T-cell (primary cell): Measurements from ENCODE around the gene GALNT11. TPM values are rescaled to one million over a fixed set of nuclear protein-coding genes. Genes with fewer than 3 reads are reported as not detected.
"Not testable (repeated sequence)": the region's sequence is repeated elsewhere in the genome, so short reads cannot be mapped to it uniquely, and the experiment has no call there.

ENCODE experiments used
- ATAC-seq, 4 experiments: fragments of 200-7000 bp in 3 of 4; fragments of 150-1000 bp in 1 of 4; cut with Tn5 transposase; replicated peaks in 1 of 4; 1 replicate in 3 of 4; 2 replicates in 1 of 4; pipeline ENCODE4 v1.10.0; 2021; ENCODE audit warnings: moderate library complexity in 3 of 4, mild to moderate bottlenecking in 2 of 4, moderate number of reproducible peaks in 1 of 4
- CTCF ChIA-PET, 2 donors: fragments of 300-600 bp; sonication (Branson Sonifier 250); formaldehyde crosslinking; loops; one replicate each; lab custom pipeline; 2022; ENCODE audit warnings: antibody characterized with exemption in 2 of 2; lab: Charles Lee
- POLR2A ChIA-PET, 2 donors: fragments of 300-600 bp; sonication (Branson Sonifier 250); formaldehyde crosslinking; loops; one replicate each; lab custom pipeline; 2022; ENCODE audit warnings: antibody characterized with exemption in 2 of 2; lab: Charles Lee
- DNase-seq, 35 experiments: peaks; one replicate each; pipeline versions ENCODE4 v3.0.0 to v3.0.0-alpha.2; 2013 to 2023
- H3K27ac ChIP-seq: one replicate; pipeline ENCODE4 v1.5.1; 2013; ENCODE audit warnings: low read length
- H3K27me3 ChIP-seq, 2 experiments: replicated peaks in 1 of 2; 1 replicate in 1 of 2; 2 replicates in 1 of 2; pipeline versions ENCODE4 v1.6.1 to v1.7.0; 2013; ENCODE audit warnings: low read length in 1 of 2, mixed read lengths in 1 of 2; ENCODE audit not compliant: control insufficient read depth in 2 of 2, insufficient read depth in 2 of 2; ENCODE audit errors: extremely low read depth in 1 of 2
- H3K36me3 ChIP-seq, 2 donors: 1 replicate in 1 of 2; 2 replicates in 1 of 2; pipeline versions ENCODE4 v1.6.1 to v1.7.0; 2013; ENCODE audit warnings: low read length in 1 of 2; ENCODE audit not compliant: control insufficient read depth in 2 of 2, insufficient read depth in 1 of 2; ENCODE audit errors: extremely low read depth in 1 of 2
- H3K4me1 ChIP-seq, 2 experiments: 1 replicate in 1 of 2; 2 replicates in 1 of 2; pipeline versions ENCODE4 v1.6.1 to v1.7.0; 2013; ENCODE audit warnings: low read length in 2 of 2, mixed read lengths in 1 of 2; ENCODE audit not compliant: insufficient read depth in 2 of 2, control insufficient read depth in 1 of 2; ENCODE audit errors: extremely low read depth in 1 of 2
- H3K4me3 ChIP-seq, 2 donors: 1 replicate in 1 of 2; 2 replicates in 1 of 2; pipeline versions ENCODE4 v1.5.1 to v1.7.0; 2013; ENCODE audit warnings: mild to moderate bottlenecking in 2 of 2, low read length in 1 of 2, moderate library complexity in 1 of 2; ENCODE audit not compliant: control insufficient read depth in 1 of 2; ENCODE audit errors: extremely low read depth in 1 of 2
- H3K9me3 ChIP-seq: 2 replicates; pipeline ENCODE4 v1.7.0; 2013
- H3K27ac Mint-ChIP-seq, 2 donors: one replicate each; pipeline ENCODE4 v1.8.0; 2020 to 2021; ENCODE audit warnings: mild to moderate bottlenecking in 2 of 2, mixed read lengths in 2 of 2
- H3K27me3 Mint-ChIP-seq, 2 donors: one replicate each; pipeline ENCODE4 v1.8.0; 2021 to 2022; ENCODE audit warnings: mixed read lengths in 2 of 2
- H3K36me3 Mint-ChIP-seq: one replicate; pipeline ENCODE4 v1.8.0; 2021; ENCODE audit warnings: mixed read lengths
- H3K4me1 Mint-ChIP-seq, 3 donors: one replicate each; pipeline ENCODE4 v1.8.0; 2020 to 2022; ENCODE audit warnings: mixed read lengths in 3 of 3, mild to moderate bottlenecking in 1 of 3
- H3K4me3 Mint-ChIP-seq, 3 donors: one replicate each; pipeline ENCODE4 v1.8.0; 2020 to 2022; ENCODE audit warnings: mild to moderate bottlenecking in 3 of 3, mixed read lengths in 3 of 3, moderate library complexity in 3 of 3
- H3K9me3 Mint-ChIP-seq, 3 donors: one replicate each; pipeline ENCODE4 v1.8.0; 2020 to 2022; ENCODE audit warnings: mixed read lengths in 3 of 3
- WGBS: methylation state at CpG from one replicate; pipeline ENCODE4 v1.1.5; 2013; ENCODE audit warnings: missing lambda C conversion rate; ENCODE audit not compliant: insufficient coverage; 5-methylcytosine and 5-hydroxymethylcytosine counted together
- total RNA-seq, 35 experiments: library from RNA in 6 of 35; stranded (reverse) in 6 of 35; fragments of 120-200 nt in 1 of 35; gene quantifications; one replicate each; pipeline versions ENCODE4 v1.2.1 to v1.2.4 and lab custom pipeline; 2013 to 2026

The GALNT11 gene
- total RNA-seq, 5 donors from 2014 or later (not counting 1 experiment from before 2014, with no cell fraction given): 20.4 to 28.2 (median 24.0) TPM

- H3K36me3 ChIP-seq, H3K27ac Mint-ChIP-seq, H3K36me3 Mint-ChIP-seq, H3K4me3 ChIP-seq, ATAC-seq, H3K9me3 ChIP-seq, H3K27me3 Mint-ChIP-seq, DNase-seq, H3K27ac ChIP-seq, H3K27me3 ChIP-seq, H3K4me3 Mint-ChIP-seq, H3K9me3 Mint-ChIP-seq, H3K4me1 ChIP-seq: not testable (repeated sequence)
- POLR2A ChIA-PET: interaction anchor here in 1 of 2 donors (0.6 kb wide), 1 partner anchor 47 kb away, joined by 4 read pairs; no protein-coding TSS in a partner anchor
- WGBS: 93% methylated on average over 10 of the region's 14 CpGs
- CTCF ChIA-PET: interaction anchor here (0.7 kb wide), 2 partner anchors 37 to 1440 kb away, joined by 3 to 4 read pairs; no protein-coding TSS in a partner anchor
- H3K4me1 Mint-ChIP-seq: peaks cover 49 to 54% (median 51%) of the 10 kb centered on the region in 3 donors
Observed at GRCh38 chr7:152075379-152075778, 49.9 kb downstream of the GALNT11 start.

GRCh38 chr7:152076324-152076821 lies 50.9 kb downstream of the GALNT11 start:
- Histone ChIP-seq H3K4me3 (no peak overlapping the region), H3K36me3 (no peaks in the 10 kb centered on the region), H3K27ac (no peak overlapping the region), H3K27me3 (no peaks in the 10 kb centered on the region), H3K9me3 (no peaks in the 10 kb centered on the region), H3K4me1 (no peaks in the 10 kb centered on the region)
- Mint-ChIP-seq H3K4me1 (peaks cover 48 to 54% (median 50%) of the 10 kb centered on the region in 3 donors), H3K9me3 (no peaks in the 10 kb centered on the region), H3K27ac (no peak overlapping the region), H3K36me3 (peaks cover 3% of the 10 kb centered on the region), H3K27me3 (no peaks in the 10 kb centered on the region), H3K4me3 (no peak overlapping the region)
- ChIA-PET CTCF (interaction anchor here in 1 of 2 donors (0.7 kb wide), 1 partner anchor 1441 kb away, joined by 3 read pairs; no protein-coding TSS in a partner anchor), POLR2A (interaction anchor here in 1 of 2 donors (0.5 kb wide), 1 partner anchor 24 kb away, joined by 7 read pairs; no protein-coding TSS in a partner anchor)
- DNase-seq (peak in 11 of 35 experiments; percentile 2 to 30 (median 6)), ATAC-seq (no peak)
- WGBS: 99% methylated on average over 8 of the region's 8 CpGs

GRCh38 chr7:152076940-152077933 lies 51.8 kb downstream of the GALNT11 start:
- H3K4me1 ChIP-seq: no peaks in the 10 kb centered on the region
- WGBS: 100% methylated on average over 3 of the region's 8 CpGs
- no peaks in the 10 kb centered on the region for H3K9me3 ChIP-seq
- H3K27ac ChIP-seq: no peak overlapping the region
- DNase-seq: no peak
- Mint-ChIP-seq H3K36me3 (peaks cover 11% of the 10 kb centered on the region), H3K4me3 (no peak overlapping the region), H3K27me3 (no peaks in the 10 kb centered on the region), H3K27ac (no peak overlapping the region), H3K4me1 (peaks cover 49 to 56% (median 49%) of the 10 kb centered on the region in 3 donors), H3K9me3 (peaks cover 0 to 7% (median under 1%) of the 10 kb centered on the region in 3 donors)
- ChIA-PET CTCF (no interaction called here), POLR2A (interaction anchor here in 1 of 2 donors (0.5 kb wide), 1 partner anchor 23 kb away, joined by 7 read pairs; no protein-coding TSS in a partner anchor)
- no peaks in the 10 kb centered on the region for H3K27me3 ChIP-seq
- H3K36me3 ChIP-seq: no peaks in the 10 kb centered on the region
- H3K4me3 ChIP-seq: no peak overlapping the region
- ATAC-seq: no peak

GRCh38 chr7:152078025-152078424 lies 52.6 kb downstream of the GALNT11 start:
- Mint-ChIP-seq H3K27ac (no peak overlapping the region), H3K4me1 (peaks cover 46 to 53% (median 47%) of the 10 kb centered on the region in 3 donors), H3K9me3 (peaks cover 0 to 8% (median 3%) of the 10 kb centered on the region in 3 donors), H3K4me3 (no peak overlapping the region), H3K27me3 (no peaks in the 10 kb centered on the region), H3K36me3 (peaks cover 18% of the 10 kb centered on the region)
- H3K4me3 ChIP-seq: no peak overlapping the region
- ATAC-seq: no peak
- DNase-seq: no peak
- H3K9me3 ChIP-seq: no peaks in the 10 kb centered on the region
- ChIA-PET POLR2A (interaction anchor here in 1 of 2 donors (0.6 kb wide), 1 partner anchor 113 kb away, joined by 3 read pairs; no protein-coding TSS in a partner anchor), CTCF (no interaction called here)
- no peak overlapping the region for H3K27ac ChIP-seq
- no peaks in the 10 kb centered on the region for H3K4me1 ChIP-seq
- no peaks in the 10 kb centered on the region for H3K36me3 ChIP-seq
- WGBS: 92% methylated on average over 4 of the region's 6 CpGs
- no peaks in the 10 kb centered on the region for H3K27me3 ChIP-seq

- H3K4me1 ChIP-seq: no peaks in the 10 kb centered on the region
- Mint-ChIP-seq H3K4me3 (no peak overlapping the region), H3K4me1 (peaks cover 43 to 48% (median 44%) of the 10 kb centered on the region in 3 donors), H3K9me3 (peaks cover 0 to 8% (median 3%) of the 10 kb centered on the region in 3 donors), H3K27ac (no peak overlapping the region), H3K27me3 (no peaks in the 10 kb centered on the region), H3K36me3 (peaks cover 20% of the 10 kb centered on the region)
- no peak for ATAC-seq
- no peaks in the 10 kb centered on the region for H3K36me3 ChIP-seq
- no peak overlapping the region for H3K27ac ChIP-seq
- DNase-seq: no peak
- no peaks in the 10 kb centered on the region for H3K27me3 ChIP-seq
- no CpG with 5 or more reads among the region's 3 CpGs for WGBS
- ChIA-PET POLR2A (interaction anchor here in 1 of 2 donors (0.6 kb wide), 1 partner anchor 39 kb away, joined by 3 read pairs; no protein-coding TSS in a partner anchor), CTCF (no interaction called here)
- H3K4me3 ChIP-seq: no peak overlapping the region
- no peaks in the 10 kb centered on the region for H3K9me3 ChIP-seq
Observed at GRCh38 chr7:152078786-152079185, 53.3 kb downstream of the GALNT11 start.

GRCh38 chr7:152081088-152081487 lies 55.6 kb downstream of the GALNT11 start:
- no peaks in the 10 kb centered on the region for H3K9me3 ChIP-seq
- no peaks in the 10 kb centered on the region for H3K4me1 ChIP-seq
- no peak overlapping the region for H3K4me3 Mint-ChIP-seq
- ATAC-seq (no peak), DNase-seq (no peak)
- H3K27ac ChIP-seq: no peak overlapping the region
- H3K36me3 ChIP-seq: no peaks in the 10 kb centered on the region
- H3K9me3 Mint-ChIP-seq: peaks cover 0 to 8% (median 3%) of the 10 kb centered on the region in 3 donors
- CTCF ChIA-PET: no interaction called here
- POLR2A ChIA-PET: no interaction called here
- peaks cover 33 to 38% (median 38%) of the 10 kb centered on the region in 3 donors for H3K4me1 Mint-ChIP-seq
- no peak overlapping the region for H3K4me3 ChIP-seq
- H3K27me3 ChIP-seq: no peaks in the 10 kb centered on the region
- H3K36me3 Mint-ChIP-seq: peaks cover 35% of the 10 kb centered on the region
- no peaks in the 10 kb centered on the region for H3K27me3 Mint-ChIP-seq
- no CpG with 5 or more reads among the region's 4 CpGs for WGBS
- H3K27ac Mint-ChIP-seq: no peak overlapping the region
